Measurements from ENCODE around the gene MBNL2. TPM values are rescaled to one million over a fixed set of nuclear protein-coding genes. Genes with fewer than 3 reads are reported as not detected.

Gene MBNL2
- total RNA-seq, 1 experiment from 2014 or later, result 0.17 TPM

GRCh38 chr13:97411984-97412383 is 189.9 kb downstream of the MBNL2 start:
- Histone ChIP-seq H2BK120ac (ENCODE audit: low read depth, low read length, poor library complexity, severe bottlenecking) (no peak overlapping the region), H2AK5ac (ENCODE audit: insufficient read length, low read length) (no peak overlapping the region), H3K23me2 (ENCODE audit: insufficient read length, low read depth, low read length, poor library complexity, severe bottlenecking) (no peaks in the 10 kb centered on the region), H4K8ac (replicated peaks; ENCODE audit: insufficient read length, low read depth, low read length) (no peak overlapping the region), H3K18ac (ENCODE audit: insufficient read length, low read depth, low read length) (no peak overlapping the region), H3K79me2 (ENCODE audit: insufficient read depth, low read length) (no peaks in the 10 kb centered on the region), H3K9ac (ENCODE audit: extremely low read depth, insufficient read length, low read length) (no peak overlapping the region), H3K79me1 (ENCODE audit: insufficient read depth, low read depth, low read length, poor library complexity, severe bottlenecking) (no peaks in the 10 kb centered on the region), H2AFZ (ENCODE audit: low read length) (no peak overlapping the region), H3K14ac (ENCODE audit: insufficient read depth, low read length) (no peak overlapping the region), H3K56ac (ENCODE audit: insufficient read length, low read depth, low read length) (no peak overlapping the region), H3K23ac (ENCODE audit: insufficient read length, low read depth, low read length) (no peak overlapping the region), H3K4me1 (ENCODE audit: insufficient read depth, low read length) (0 out of 2 replicates have a peak, but pooled peaks cover 2% of the 10 kb centered on the region), H4K5ac (ENCODE audit: insufficient read length, low read depth, low read length) (no peak overlapping the region), H4K20me1 (ENCODE audit: control insufficient read depth, insufficient read depth, insufficient read length) (no peaks in the 10 kb centered on the region), H2BK5ac (ENCODE audit: insufficient read length, low read length) (no peak overlapping the region), H3K9me3 (ENCODE audit: control insufficient read depth, low read depth, low read length) (no peaks in the 10 kb centered on the region), H2BK20ac (ENCODE audit: low read depth, low read length, poor library complexity, severe bottlenecking) (no peak overlapping the region), H3K27ac (ENCODE audit: insufficient read length, low read depth, low read length) (no peak overlapping the region), H2BK12ac (ENCODE audit: insufficient read length, low read depth, low read length) (no peak overlapping the region), H3T11ph (ENCODE audit: low read length) (no peak overlapping the region), H3K4ac (ENCODE audit: low read depth, low read length) (no peak overlapping the region), H4K91ac (ENCODE audit: insufficient read length, low read depth, low read length) (no peak overlapping the region), H3K27me3 (ENCODE audit: insufficient read depth, low read length) (no peaks in the 10 kb centered on the region; the same call in 1 of the 2 replicates), H3K4me2 (ENCODE audit: insufficient read depth, insufficient read length, low read length) (no peak overlapping the region), H2BK15ac (ENCODE audit: low read depth, low read length) (no peak overlapping the region)
- H3K9me3 Mint-ChIP-seq, result no peaks in the 10 kb centered on the region
- H3K27ac Mint-ChIP-seq, result no peak overlapping the region
- DNase-seq, result no peak
- no peaks in the 10 kb centered on the region for H3K36me3 Mint-ChIP-seq (ENCODE audit: insufficient read depth in 1 of 3, low read depth in 3 of 3)
- peaks cover 11% of the 10 kb centered on the region for H3K27me3 Mint-ChIP-seq (ENCODE audit: low read depth)
- no peak for TF ChIP-seq CTCF (conservative IDR thresholded peaks at IDR 0.05)
- H3K4me1 Mint-ChIP-seq, result peaks cover 6 to 9% of the 10 kb centered on the region in 2 experiments; a peak in 3 of 4 replicates
- WGBS (ENCODE audit: extremely low coverage, insufficient read length, low lambda C conversion rate), result no CpG with 5 or more reads among the region's 6 CpGs
- H3K4me3 Mint-ChIP-seq, result no peak overlapping the region

Data from H9 (cell line).